OCI-LY7 (cell line): ENCODE data around the gene HTR3D. TPM values are rescaled to one million over a fixed set of nuclear protein-coding genes. Genes with fewer than 3 reads are reported as not detected.

ENCODE experiments used
- BruUV-seq: library from RNA; stranded (reverse); fragments of 400-500 nt; replicated peaks from 2 replicates; lab custom pipeline; 2021; lab: Mats Ljungman, UMichigan
- CTCF ChIA-PET: fragments of 300-600 bp; sonication (Branson Sonifier 250); formaldehyde crosslinking; loops from one replicate; lab custom pipeline; 2022; ENCODE audit warnings: antibody characterized with exemption; ENCODE audit not compliant: unreplicated experiment; lab: Charles Lee
- POLR2A ChIA-PET: fragments of 300-600 bp; sonication (Branson Sonifier 250); formaldehyde crosslinking; loops from one replicate; lab custom pipeline; 2022; ENCODE audit warnings: antibody characterized with exemption; lab: Charles Lee
- DNase-seq: peaks from one replicate; pipeline ENCODE4 v3.0.0-alpha.2; 2015; ENCODE audit warnings: low spot score
- H2AFZ ChIP-seq: fragments of 200-600 bp; sonication (generic), shearing (Covaris generic); 2 replicates; pipeline ENCODE4 v1.6.1; 2014; ENCODE audit warnings: mild to moderate bottlenecking, antibody characterized with exemption, low read length, moderate library complexity
- H3K27ac ChIP-seq: fragments of 200-600 bp; sonication (generic); 2 replicates; pipeline ENCODE4 v1.5.1; 2014; ENCODE audit warnings: mixed run types, low read depth, mild to moderate bottlenecking, moderate library complexity, low read length, inconsistent platforms; ENCODE audit not compliant: poor library complexity, severe bottlenecking
- H3K36me3 ChIP-seq: fragments of 200-600 bp; sonication (generic); 2 replicates; pipeline ENCODE4 v1.6.1; 2014; ENCODE audit warnings: mild to moderate bottlenecking, antibody characterized with exemption, low read length, moderate library complexity, mixed read lengths; ENCODE audit not compliant: insufficient read depth
- H3K4me1 ChIP-seq: fragments of 200-600 bp; sonication (generic); 2 replicates; pipeline ENCODE4 v1.5.1; 2014; ENCODE audit warnings: mild to moderate bottlenecking, low read length; ENCODE audit not compliant: insufficient read depth, poor library complexity, severe bottlenecking
- H3K4me2 ChIP-seq: fragments of 200-600 bp; sonication (generic); 2 replicates; pipeline ENCODE4 v1.6.1; 2014; ENCODE audit warnings: mild to moderate bottlenecking, low read length
- H3K4me3 ChIP-seq: fragments of 200-600 bp; sonication (generic); 2 replicates; pipeline ENCODE4 v1.5.1; 2014; ENCODE audit warnings: mild to moderate bottlenecking, low read depth, low read length; ENCODE audit not compliant: poor library complexity, severe bottlenecking
- H3K79me2 ChIP-seq: fragments of 200-600 bp; sonication (generic); 2 replicates; pipeline ENCODE4 v1.6.1; 2016; ENCODE audit warnings: low read depth, mild to moderate bottlenecking, low read length, moderate library complexity, mixed read lengths; ENCODE audit not compliant: insufficient read depth
- H3K9me2 ChIP-seq: fragments of 200-600 bp; sonication (generic); 2 replicates; pipeline ENCODE4 v1.6.1; 2016; ENCODE audit warnings: mild to moderate bottlenecking, low read length, mixed read lengths; ENCODE audit not compliant: insufficient read depth
- H3K9me3 ChIP-seq: fragments of 200-600 bp; sonication (generic); 2 replicates; pipeline ENCODE4 v1.6.1; 2014; ENCODE audit warnings: mild to moderate bottlenecking, mixed run types, low read length, mixed read lengths
- H4K20me1 ChIP-seq: fragments of 200-600 bp; sonication (generic); 2 replicates; pipeline ENCODE4 v1.6.1; 2014; ENCODE audit warnings: mild to moderate bottlenecking, antibody characterized with exemption, low read length, moderate library complexity, mixed read lengths; ENCODE audit not compliant: insufficient read depth
- EZH2phosphoT487 ChIP-seq: fragments of 200-600 bp; sonication (generic); IDR thresholded peaks from 2 replicates; pipeline ENCODE4 v1.6.1; 2018; ENCODE audit warnings: low read depth, borderline replicate concordance, mild to moderate bottlenecking, mixed run types, antibody characterized with exemption, low read length, moderate library complexity, mixed read lengths
- intact Hi-C: fragments of 100-400 bp; cut with micrococcal nuclease; formaldehyde crosslinking; loops from one replicate; pipeline ENCODE4 v1.10.0; 2022; ENCODE audit not compliant: unreplicated experiment
- total RNA-seq, 2 experiments: library from RNA; depleted of rRNA in 1 of 2; stranded (reverse); fragments of >200 nt in 1 of 2; shearing (Covaris generic) in 1 of 2; gene quantifications; 2 replicates each; pipeline ENCODE4 v1.2.3, GENCODE V29; 2014 to 2022
- TF ChIP-seq, protein P1 (sequence below): fragments of 200-600 bp; sonication (generic); conservative IDR thresholded peaks from 2 replicates; pipeline ENCODE4 v1.5.1; 2014; ENCODE audit warnings: mild to moderate bottlenecking, antibody characterized with exemption, low read length, moderate library complexity, mixed read lengths

HTR3D gene
- total RNA-seq, 2 experiments from 2014 or later = not detected

DNA sequence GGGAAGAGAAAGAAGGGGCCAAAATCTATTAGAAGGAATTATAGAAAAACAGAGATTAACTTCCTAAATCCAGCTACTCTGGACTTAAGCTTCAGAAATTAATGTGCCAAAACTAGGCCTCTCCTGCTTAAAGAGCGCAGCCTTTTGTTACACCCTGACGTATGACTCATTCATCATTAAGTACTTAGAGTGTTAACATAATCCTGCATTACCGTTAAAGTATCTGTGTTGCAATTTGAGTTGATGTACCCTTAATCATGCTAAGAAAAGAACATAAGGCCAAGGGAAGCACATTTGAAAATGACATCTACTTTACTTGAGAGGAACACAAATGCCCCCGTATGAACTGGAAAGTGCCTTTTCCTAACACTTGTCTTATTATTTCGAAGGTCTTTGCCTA lies 7.9 kb downstream of the HTR3D start:
- POLR2A ChIA-PET = no interaction called here
- no peak overlapping the region for H3K4me3 ChIP-seq
- H3K9me2 ChIP-seq = no peaks in the 10 kb centered on the region
- no peak overlapping the region for H3K4me2 ChIP-seq
- H3K79me2 ChIP-seq = no peaks in the 10 kb centered on the region
- no peaks in the 10 kb centered on the region for H3K4me1 ChIP-seq
- H3K27ac ChIP-seq = no peak overlapping the region
- intact Hi-C loops = no loop called here
- no peaks in the 10 kb centered on the region for H4K20me1 ChIP-seq
- DNase-seq = no peak
- no peaks in the 10 kb centered on the region for H3K36me3 ChIP-seq
- no TSS peak for BruUV-seq
- CTCF ChIA-PET = no interaction called here
- H3K9me3 ChIP-seq = no peaks in the 10 kb centered on the region
- no peak for TF ChIP-seq EZH2phosphoT487
- TF ChIP-seq, protein P1, sequence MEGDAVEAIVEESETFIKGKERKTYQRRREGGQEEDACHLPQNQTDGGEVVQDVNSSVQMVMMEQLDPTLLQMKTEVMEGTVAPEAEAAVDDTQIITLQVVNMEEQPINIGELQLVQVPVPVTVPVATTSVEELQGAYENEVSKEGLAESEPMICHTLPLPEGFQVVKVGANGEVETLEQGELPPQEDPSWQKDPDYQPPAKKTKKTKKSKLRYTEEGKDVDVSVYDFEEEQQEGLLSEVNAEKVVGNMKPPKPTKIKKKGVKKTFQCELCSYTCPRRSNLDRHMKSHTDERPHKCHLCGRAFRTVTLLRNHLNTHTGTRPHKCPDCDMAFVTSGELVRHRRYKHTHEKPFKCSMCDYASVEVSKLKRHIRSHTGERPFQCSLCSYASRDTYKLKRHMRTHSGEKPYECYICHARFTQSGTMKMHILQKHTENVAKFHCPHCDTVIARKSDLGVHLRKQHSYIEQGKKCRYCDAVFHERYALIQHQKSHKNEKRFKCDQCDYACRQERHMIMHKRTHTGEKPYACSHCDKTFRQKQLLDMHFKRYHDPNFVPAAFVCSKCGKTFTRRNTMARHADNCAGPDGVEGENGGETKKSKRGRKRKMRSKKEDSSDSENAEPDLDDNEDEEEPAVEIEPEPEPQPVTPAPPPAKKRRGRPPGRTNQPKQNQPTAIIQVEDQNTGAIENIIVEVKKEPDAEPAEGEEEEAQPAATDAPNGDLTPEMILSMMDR = no peak
- H2AFZ ChIP-seq = no peak overlapping the region

GRCh38 chr3:184040010-184040409 lies 8.5 kb downstream of the HTR3D start:
- TF ChIP-seq, protein P1 = no peak; the same call in 1 of the 2 replicates
- TF ChIP-seq EZH2phosphoT487 = no peak
- intact Hi-C loops = no loop called here
- CTCF ChIA-PET = no interaction called here
- POLR2A ChIA-PET = no interaction called here
- Histone ChIP-seq H3K4me1 (no peaks in the 10 kb centered on the region), H3K27ac (no peak overlapping the region), H3K79me2 (no peaks in the 10 kb centered on the region), H3K4me3 (no peak overlapping the region), H3K9me2 (no peaks in the 10 kb centered on the region), H4K20me1 (no peaks in the 10 kb centered on the region), H3K9me3 (no peaks in the 10 kb centered on the region), H2AFZ (no peak overlapping the region), H3K4me2 (no peak overlapping the region), H3K36me3 (no peaks in the 10 kb centered on the region)
- no TSS peak for BruUV-seq
- DNase-seq = no peak

DNA sequence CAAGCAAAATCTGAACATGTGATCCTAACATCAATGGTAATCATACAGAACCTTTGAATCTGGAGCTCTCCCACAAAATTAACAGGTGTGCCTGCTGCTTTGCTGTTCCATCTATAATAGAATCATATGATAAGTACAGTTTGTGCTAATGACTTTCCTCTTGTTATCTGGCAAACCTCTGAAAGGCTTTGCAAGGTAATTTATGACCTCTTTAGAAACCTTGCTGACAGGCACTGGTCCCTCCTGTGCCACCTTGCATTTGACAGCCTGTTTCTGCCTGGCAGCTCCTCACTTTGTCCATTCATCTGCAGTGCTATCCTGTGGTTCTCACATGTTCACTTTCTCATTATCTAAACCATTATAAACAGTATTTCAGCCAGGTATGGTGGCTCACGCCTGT lies 11.1 kb downstream of the HTR3D start:
- POLR2A ChIA-PET = interaction anchor here (0.5 kb wide), 1 partner anchor 27 kb away, joined by 3 read pairs; no protein-coding TSS in a partner anchor
- Histone ChIP-seq H2AFZ (no peak overlapping the region), H3K4me3 (no peak overlapping the region), H3K9me2 (no peaks in the 10 kb centered on the region), H3K4me2 (no peak overlapping the region), H3K79me2 (no peaks in the 10 kb centered on the region), H4K20me1 (no peaks in the 10 kb centered on the region), H3K27ac (no peak overlapping the region), H3K9me3 (no peaks in the 10 kb centered on the region), H3K4me1 (no peaks in the 10 kb centered on the region), H3K36me3 (no peaks in the 10 kb centered on the region)
- DNase-seq = no peak
- intact Hi-C loops = no loop called here
- TF ChIP-seq EZH2phosphoT487 = no peak
- TF ChIP-seq, protein P1 = no peak
- CTCF ChIA-PET = no interaction called here
- BruUV-seq = no TSS peak
